Ishikawa (cell line): ENCODE results near the gene RTKN.
A peak's percentile ranks its signal among the peaks of the same experiment; 100 is the strongest.

Experiments
- CREB1 ChIP-seq: IDR thresholded peaks from 2 replicates; pipeline ENCODE4 v1.6.1; 2012; ENCODE audit warnings: low read depth
- EP300 ChIP-seq: IDR thresholded peaks from 2 replicates; pipeline ENCODE4 v1.6.1; 2012; ENCODE audit warnings: borderline replicate concordance
- MAX ChIP-seq: IDR thresholded peaks from 2 replicates; pipeline ENCODE4 v1.6.1; 2012
- TAF1 ChIP-seq: IDR thresholded peaks from 2 replicates; pipeline ENCODE4 v1.6.1; 2012; ENCODE audit warnings: low read depth, mild to moderate bottlenecking

GRCh38 chr2:74440378-74441169 is 1.2 kb downstream of the RTKN start:
- TF ChIP-seq EP300 (no peak; the same call in 1 of the 2 replicates), TAF1 (no peak; the same call in 1 of the 2 replicates), MAX (peak; percentile 70), CREB1 (no peak)
